Measurements from ENCODE around the gene ANKRD18B. TPM values are rescaled to one million over a fixed set of nuclear protein-coding genes. Genes with fewer than 3 reads are reported as not detected.
"Not testable (repeated sequence)": the region's sequence is repeated elsewhere in the genome, so short reads cannot be mapped to it uniquely, and the experiment has no call there.

Gene ANKRD18B
- total RNA-seq, 1 donor, result not detected

DNA sequence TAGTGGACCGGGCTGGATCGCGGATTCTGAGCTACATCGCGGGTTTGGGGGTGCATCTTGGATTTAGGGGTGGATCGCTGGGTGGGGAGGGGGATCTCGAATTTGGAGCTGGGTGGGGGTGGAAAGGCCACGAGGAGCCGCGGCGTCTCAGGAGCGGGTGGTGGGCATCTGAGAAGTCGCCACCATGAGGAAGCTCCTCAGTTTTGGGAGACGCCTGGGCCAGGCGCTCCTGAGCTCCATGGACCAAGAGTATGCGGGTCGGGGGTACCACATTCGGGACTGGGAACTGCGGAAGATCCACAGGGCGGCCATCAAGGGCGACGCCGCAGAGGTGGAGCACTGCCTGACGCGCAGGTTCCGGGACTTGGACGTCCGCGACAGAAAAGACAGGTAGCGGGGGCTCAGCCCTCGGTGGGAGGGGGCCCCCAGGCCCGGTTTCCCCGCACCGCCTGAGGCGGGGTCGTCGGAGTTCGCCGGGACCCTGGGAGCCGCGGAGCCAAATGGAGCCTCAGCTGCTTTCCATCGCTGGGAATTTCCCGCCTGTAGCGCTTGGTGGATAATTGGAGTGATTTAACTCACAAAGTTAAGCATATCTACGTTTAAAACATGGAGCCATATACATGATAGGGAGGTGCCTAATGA is 376 bp downstream of the ANKRD18B start:
- peak overlapping the region; percentile 48 for H3K4me3 ChIP-seq (ENCODE audit: low read depth, low read length)
- TF ChIP-seq, protein P1, sequence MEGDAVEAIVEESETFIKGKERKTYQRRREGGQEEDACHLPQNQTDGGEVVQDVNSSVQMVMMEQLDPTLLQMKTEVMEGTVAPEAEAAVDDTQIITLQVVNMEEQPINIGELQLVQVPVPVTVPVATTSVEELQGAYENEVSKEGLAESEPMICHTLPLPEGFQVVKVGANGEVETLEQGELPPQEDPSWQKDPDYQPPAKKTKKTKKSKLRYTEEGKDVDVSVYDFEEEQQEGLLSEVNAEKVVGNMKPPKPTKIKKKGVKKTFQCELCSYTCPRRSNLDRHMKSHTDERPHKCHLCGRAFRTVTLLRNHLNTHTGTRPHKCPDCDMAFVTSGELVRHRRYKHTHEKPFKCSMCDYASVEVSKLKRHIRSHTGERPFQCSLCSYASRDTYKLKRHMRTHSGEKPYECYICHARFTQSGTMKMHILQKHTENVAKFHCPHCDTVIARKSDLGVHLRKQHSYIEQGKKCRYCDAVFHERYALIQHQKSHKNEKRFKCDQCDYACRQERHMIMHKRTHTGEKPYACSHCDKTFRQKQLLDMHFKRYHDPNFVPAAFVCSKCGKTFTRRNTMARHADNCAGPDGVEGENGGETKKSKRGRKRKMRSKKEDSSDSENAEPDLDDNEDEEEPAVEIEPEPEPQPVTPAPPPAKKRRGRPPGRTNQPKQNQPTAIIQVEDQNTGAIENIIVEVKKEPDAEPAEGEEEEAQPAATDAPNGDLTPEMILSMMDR (IDR thresholded peaks at IDR 0.05; ENCODE audit: insufficient read depth, low read depth, low read length), result no peak
- no peak for DNase-seq (ENCODE audit: low read depth)

DNA sequence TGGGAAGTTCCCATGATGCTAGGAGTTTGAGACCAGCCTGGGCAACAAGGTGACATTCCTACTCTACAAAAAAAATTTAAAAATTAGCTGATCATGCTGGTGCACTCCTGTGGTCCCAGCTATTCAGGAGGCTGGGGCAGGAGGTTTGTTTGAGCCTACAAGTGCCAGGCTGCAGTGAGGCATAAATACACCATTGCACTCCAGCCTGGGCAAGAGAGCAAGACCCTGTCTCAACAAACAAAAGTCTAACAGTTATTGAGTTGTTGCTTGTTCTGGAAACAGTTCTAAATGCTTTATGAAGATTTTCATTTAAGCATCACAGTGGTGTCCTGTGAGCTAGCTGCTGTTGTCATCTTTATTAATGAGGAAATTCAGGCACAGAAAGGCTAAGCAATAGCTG is 4.0 kb downstream of the ANKRD18B start:
- not testable (repeated sequence) for H3K4me3 ChIP-seq (ENCODE audit: low read depth, low read length); DNase-seq (ENCODE audit: low read depth)

DNA sequence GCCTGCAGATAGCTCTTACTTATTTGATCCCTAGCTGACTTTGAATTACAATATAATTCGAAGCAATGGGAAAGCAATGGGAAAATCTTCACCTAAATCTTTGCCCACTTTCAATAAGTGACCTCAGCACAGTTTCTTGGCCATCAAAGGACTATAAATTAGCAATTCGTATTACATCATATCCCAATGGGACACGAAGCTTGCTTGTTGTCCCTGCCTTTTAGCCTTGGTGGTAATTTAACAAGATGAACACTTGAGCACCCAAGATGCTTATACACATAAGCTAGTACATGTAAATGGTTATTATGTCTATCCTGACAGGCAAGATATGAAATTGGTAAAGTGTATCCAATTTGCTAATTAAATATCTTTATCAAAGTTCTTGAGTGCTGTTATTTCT is 9.9 kb downstream of the ANKRD18B start:
- H3K4me3 ChIP-seq (ENCODE audit: low read depth, low read length); DNase-seq (ENCODE audit: low read depth): not testable (repeated sequence)

DNA sequence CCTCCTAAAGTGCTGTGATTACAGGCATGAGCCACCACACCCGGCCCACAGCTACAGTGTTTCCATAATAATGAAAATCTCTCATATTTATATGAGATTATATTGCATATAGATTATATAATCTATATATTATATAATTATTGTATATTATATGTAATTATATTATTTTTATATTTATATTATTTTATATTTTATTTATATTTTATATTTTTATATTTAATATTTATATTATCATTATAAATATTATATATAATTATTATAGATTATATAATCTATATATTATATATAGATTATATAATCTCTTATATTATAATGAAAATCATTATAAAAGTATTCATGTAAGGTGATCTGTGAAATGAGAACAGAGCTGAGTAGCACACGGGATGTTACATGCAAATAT is 11.5 kb downstream of the ANKRD18B start:
- no peak overlapping the region for H3K4me3 ChIP-seq (ENCODE audit: low read depth, low read length)
- no peak for DNase-seq (ENCODE audit: low read depth)
- TF ChIP-seq, protein P1 (IDR thresholded peaks at IDR 0.05; ENCODE audit: insufficient read depth, low read depth, low read length), result no peak

DNA sequence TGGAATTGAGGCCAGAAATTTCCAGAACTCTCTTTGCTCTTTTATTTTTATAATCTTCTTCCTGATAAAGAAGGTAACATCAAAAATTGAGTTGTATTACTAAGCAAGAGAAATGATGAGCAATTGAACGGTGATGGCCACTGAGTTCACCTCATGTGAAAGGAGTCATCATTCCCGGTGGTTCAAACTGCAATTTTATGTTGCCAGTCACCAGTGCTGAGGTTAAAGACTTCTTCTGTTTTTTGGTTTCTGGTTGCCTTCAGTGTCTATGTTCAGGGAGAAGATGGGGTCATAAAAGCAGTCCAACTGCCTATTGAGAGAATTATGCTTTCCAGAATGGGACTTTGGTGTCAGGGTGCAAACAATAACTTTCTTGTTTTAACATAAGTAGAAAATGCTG is 19.4 kb downstream of the ANKRD18B start:
- H3K4me3 ChIP-seq (ENCODE audit: low read depth, low read length); DNase-seq (ENCODE audit: low read depth): not testable (repeated sequence)

DNA sequence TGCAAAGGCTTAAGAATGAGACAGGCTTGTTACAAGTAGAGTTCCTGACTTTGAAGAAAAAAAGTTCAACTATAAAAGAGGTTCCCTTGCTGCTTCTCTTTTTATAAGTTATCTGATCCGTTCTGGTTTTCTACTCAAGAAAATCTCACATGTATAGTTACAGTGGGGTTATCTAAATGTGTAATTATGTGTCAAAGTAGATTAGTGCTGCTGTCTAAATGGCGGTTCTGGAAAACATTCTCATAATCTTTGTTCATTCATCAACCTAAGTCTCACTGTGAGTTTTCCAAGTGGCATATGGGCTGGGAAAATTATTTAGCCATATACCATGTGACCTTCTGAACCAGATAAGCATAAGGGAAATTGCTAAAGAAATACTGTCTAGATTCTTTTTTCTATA is 21.7 kb downstream of the ANKRD18B start:
- not testable (repeated sequence) for H3K4me3 ChIP-seq (ENCODE audit: low read depth, low read length); DNase-seq (ENCODE audit: low read depth)

DNA sequence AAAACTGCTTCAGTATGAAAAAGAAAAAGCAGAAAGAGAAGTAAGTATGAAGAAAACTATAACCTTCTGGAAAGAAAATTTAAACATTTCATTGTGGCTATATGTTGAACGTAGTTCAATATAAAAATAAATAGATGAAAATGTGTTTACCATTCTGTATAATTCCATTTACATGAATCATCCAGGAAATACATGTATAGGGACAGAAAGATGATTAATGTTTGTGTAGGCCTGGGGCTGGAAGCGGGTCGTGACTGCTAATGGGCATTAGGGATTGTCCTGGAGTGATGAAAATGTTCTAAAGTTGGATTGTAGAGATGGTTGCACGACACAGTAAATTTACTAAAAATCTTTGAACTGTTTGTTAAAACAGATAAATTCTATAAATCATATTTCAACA is 24.8 kb downstream of the ANKRD18B start:
- DNase-seq (ENCODE audit: low read depth); H3K4me3 ChIP-seq (ENCODE audit: low read depth, low read length): not testable (repeated sequence)

DNA sequence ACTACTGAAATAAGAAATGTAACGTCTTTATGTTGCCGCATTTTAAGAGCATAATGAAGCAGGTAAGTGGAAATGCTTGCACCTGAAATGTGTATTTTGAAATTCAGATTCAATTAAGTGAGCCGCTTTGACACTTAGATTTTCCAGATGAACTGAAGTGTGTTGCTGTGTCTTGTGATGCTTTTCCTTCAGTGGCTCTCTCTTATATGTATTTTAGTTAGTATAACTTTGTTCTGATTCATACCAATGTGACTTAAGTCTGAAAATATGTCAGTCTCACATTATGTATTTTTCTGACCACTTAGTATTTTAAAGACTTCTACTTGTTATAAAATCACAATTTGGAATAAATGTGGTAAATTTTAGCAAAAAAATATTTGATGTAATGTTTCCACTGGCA is 25.4 kb downstream of the ANKRD18B start:
- DNase-seq (ENCODE audit: low read depth); H3K4me3 ChIP-seq (ENCODE audit: low read depth, low read length): not testable (repeated sequence)

DNA sequence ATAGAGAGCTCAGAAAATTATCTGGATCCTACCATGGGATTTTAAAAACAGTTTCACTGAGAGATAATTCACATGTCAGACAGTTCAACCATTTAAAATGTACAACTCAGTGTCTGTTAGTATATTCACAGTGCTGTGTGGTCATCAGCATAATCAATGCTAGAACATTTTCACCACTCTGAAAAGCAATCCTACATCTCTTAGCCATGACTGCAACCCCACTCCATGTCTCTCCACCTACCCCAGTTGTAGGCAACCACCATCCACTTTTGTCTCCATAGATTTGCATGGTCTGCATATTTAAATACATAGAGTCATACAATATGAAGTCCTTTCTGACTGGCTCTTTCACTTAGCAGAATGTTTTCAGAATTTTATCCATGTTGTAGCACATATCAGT is 27.1 kb downstream of the ANKRD18B start:
- not testable (repeated sequence) for H3K4me3 ChIP-seq (ENCODE audit: low read depth, low read length); DNase-seq (ENCODE audit: low read depth)

DNA sequence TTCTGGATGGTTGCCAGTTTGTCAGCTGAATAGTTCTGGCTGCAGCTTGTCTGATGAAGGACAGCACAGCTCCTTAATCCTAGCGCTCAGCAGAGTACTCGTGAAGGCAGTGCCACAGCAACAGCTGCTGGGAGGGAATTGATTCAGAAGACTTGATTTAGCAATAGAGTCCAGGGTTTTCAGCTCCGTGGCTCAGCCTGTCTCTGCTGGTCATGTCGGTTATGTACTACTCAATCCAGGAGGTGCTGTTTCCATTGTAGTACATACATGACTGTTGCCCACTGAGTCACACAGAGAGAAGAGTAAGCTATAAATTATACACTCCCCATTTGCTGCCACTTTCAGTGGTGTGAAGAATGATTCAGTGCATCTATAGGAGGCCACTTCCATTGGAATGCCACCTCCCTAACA is 28.3 kb downstream of the ANKRD18B start:
- peak; percentile 54 for DNase-seq (ENCODE audit: low read depth)
- not testable (repeated sequence) for H3K4me3 ChIP-seq (ENCODE audit: low read depth, low read length)

DNA sequence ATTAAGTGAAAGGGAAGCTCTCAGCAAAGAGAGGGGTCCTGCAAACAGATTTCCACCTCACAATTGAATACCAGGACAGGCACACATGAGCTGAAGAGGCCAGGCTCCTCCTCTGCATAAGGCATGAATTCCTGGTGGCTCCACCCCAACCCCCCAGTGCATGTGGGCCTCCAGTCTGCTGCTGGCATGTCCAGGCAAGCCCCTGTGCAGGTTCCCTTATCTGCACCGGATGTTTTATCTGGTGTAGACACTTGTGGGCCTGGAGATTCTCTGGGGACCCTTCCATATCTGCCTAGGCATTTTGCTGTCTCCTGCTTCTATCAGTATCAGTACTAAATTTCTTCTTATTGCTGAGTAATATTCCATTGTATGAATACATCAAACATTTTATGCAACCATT is 36.2 kb downstream of the ANKRD18B start:
- peak; percentile 26 for DNase-seq (ENCODE audit: low read depth)
- H3K4me3 ChIP-seq (ENCODE audit: low read depth, low read length), result not testable (repeated sequence)

DNA sequence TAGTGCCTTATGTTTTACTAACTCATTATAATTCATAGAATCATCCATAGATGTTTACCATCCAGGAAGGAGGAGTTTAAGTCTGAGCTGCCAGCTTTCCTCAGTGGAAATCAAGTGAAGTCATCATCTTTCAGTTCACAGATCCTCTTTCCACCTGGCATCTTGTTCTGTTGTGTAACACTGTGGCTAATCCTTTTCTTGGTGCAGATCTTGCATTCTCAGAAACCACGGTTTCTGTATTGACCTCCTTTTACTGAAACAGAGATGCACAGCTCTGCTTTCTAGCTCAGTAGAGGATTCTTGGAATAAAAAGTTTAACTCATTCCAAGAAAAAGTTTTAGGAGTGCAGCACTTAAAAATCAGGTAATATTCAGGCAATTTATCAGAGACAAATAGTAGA is 38.1 kb downstream of the ANKRD18B start:
- H3K4me3 ChIP-seq (ENCODE audit: low read depth, low read length), result not testable (repeated sequence)
- DNase-seq (ENCODE audit: low read depth), result peak; percentile 37

DNA sequence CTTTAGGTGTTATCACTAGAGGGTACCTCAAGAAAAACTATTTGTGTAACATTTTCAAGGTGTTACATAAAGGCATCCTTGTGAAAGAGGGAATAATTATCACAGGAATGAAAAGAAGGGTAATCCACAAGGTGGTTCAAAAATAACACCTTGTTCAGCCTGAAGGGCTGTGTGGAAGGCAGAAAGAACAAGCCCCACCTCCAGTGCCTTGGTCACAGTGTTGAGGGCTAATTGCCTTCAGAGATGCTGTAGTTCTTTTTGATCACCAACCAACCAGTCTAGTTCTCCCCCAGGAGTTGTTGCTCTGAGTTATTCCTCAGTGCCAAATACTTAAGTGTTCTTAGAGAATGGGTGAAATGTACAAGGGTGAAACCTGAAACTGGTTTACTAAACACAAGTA is 43.7 kb downstream of the ANKRD18B start:
- DNase-seq (ENCODE audit: low read depth); H3K4me3 ChIP-seq (ENCODE audit: low read depth, low read length): not testable (repeated sequence)

DNA sequence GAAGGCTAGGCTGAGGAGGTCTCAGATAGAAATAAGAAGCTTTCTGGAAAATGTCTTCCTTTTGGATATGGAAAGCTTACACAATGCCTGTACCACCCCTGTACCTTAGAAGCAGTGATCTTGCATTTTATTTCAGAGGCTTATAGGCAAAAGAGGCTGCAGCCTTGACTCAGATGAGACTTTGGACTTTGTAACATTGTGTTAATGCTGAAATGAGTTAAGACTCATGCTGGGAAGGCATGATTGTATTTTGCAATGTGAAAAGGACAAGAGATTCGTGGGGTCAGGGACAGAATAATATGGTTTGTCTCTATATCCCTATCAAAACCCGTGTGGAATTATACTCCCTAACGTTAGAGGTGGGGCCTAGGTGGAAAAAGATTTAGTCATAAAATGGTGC is 53.7 kb downstream of the ANKRD18B start:
- not testable (repeated sequence) for H3K4me3 ChIP-seq (ENCODE audit: low read depth, low read length); DNase-seq (ENCODE audit: low read depth)

DNA sequence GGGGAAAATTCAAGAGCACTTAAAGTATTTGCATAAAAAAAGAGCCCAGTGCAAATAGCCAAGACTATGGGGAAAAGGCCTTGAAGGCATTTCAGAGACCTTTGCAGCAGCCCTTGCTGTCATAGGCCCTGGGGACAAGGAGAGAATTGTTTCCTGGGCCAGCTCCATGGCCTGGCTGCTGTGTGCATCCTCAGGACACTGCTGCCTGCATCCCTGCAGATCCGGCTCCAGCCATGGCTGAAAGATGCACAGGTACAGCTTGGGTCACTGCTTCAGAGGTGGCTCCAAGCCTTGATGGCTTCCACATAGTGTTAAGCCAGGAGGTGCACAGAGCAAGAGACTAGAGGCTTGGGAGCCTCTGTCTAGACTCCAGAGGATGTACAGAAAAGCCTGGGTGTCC is 55.9 kb downstream of the ANKRD18B start:
- not testable (repeated sequence) for H3K4me3 ChIP-seq (ENCODE audit: low read depth, low read length); DNase-seq (ENCODE audit: low read depth)

DNA sequence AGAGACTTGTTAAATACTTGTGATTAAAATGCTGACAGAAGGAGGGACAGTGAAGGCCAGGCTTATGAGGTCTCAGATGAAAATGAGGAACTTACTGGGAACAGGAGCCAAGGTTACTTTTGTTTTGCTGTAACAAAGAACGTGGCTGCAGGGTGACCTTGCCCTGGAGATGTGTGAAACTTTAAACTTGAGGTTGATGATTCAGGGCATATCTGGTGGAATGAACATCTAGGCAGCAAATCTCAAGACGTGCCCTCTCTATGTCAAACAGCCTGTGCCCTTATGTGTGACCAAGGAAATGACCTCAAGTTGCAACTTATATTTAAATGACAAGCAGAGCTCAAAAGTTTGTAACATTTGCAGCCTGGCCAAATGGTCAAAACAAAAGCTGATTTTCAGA is 58.6 kb downstream of the ANKRD18B start:
- not testable (repeated sequence) for DNase-seq (ENCODE audit: low read depth); H3K4me3 ChIP-seq (ENCODE audit: low read depth, low read length)

DNA sequence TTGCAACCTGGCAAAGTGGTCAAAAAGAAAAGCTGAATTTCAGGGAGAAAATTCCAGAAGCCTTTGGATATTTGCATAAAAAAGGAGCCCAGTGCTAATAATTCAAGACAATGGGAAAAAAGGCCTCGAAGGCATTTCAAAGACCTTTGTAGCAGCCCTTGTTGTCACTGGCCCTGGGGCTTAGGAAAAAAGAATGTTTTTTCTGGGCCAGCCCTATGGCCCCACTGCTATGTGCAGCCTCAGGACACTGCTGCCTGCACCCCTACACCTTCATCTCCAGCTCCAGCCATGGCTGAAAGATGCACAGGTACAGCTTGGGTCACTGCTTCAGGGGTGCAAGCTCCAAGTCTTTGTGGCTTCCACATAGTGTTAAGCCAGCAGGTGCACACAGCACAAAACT is 62.1 kb downstream of the ANKRD18B start:
- DNase-seq (ENCODE audit: low read depth); H3K4me3 ChIP-seq (ENCODE audit: low read depth, low read length): not testable (repeated sequence)

DNA sequence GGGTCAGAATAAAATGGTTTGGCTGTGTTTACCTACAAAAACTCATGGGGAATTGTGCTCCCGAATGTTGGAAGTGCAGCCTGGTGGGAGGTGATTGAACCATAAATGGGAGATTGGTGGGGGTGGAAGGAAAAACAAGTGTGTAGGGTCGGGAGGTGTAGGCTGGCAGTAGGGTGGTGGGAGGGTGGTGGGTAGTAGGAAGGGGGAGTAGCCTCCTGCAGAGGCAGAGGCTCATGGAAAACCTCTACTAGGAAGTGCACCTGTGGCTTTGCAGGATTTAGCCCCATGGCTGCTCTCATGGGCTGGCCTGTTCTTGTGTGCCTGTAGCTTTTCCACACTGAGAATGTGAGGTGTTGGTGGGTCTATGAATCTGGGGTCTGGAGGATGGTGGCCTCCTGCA is 63.7 kb downstream of the ANKRD18B start:
- not testable (repeated sequence) for DNase-seq (ENCODE audit: low read depth); H3K4me3 ChIP-seq (ENCODE audit: low read depth, low read length)
